GM23338 (cell line): ENCODE measurements around the gene ZNF429. TPM values are rescaled to one million over a fixed set of nuclear protein-coding genes. Genes with fewer than 3 reads are reported as not detected.

ENCODE experiments used
- ATAC-seq: fragments of 200-7000 bp; cut with Tn5 transposase; 3 replicates; pipeline ENCODE4 v1.9.1; 2020
- DNase-seq: peaks from one replicate; pipeline ENCODE4 v3.0.0-alpha.2; 2015; ENCODE audit warnings: low spot score
- H2AFZ ChIP-seq: fragments of 200-600 bp; sonication (generic); 2 replicates; pipeline ENCODE4 v1.8.0; 2016; ENCODE audit warnings: antibody characterized with exemption, mild to moderate bottlenecking, moderate library complexity
- H3F3A ChIP-seq: fragments of 200-600 bp; sonication (generic); replicated peaks from 2 replicates; pipeline ENCODE4 v1.8.0; 2017; ENCODE audit warnings: antibody characterized with exemption, mixed run types, low read depth
- H3K27ac ChIP-seq: fragments of 200-600 bp; sonication (generic); 2 replicates; pipeline ENCODE4 v1.6.1; 2016; ENCODE audit warnings: low read depth
- H3K27me3 ChIP-seq: fragments of 200-600 bp; sonication (generic); 2 replicates; pipeline ENCODE4 v1.8.0; 2016; ENCODE audit warnings: mild to moderate bottlenecking, mixed run types, moderate library complexity; ENCODE audit not compliant: insufficient read depth
- H3K36me3 ChIP-seq: fragments of 200-600 bp; sonication (generic); 2 replicates; pipeline ENCODE4 v1.8.0; 2016; ENCODE audit warnings: mild to moderate bottlenecking; ENCODE audit not compliant: insufficient read depth
- H3K4me1 ChIP-seq: fragments of 200-600 bp; sonication (generic); 2 replicates; pipeline ENCODE4 v1.8.0; 2016; ENCODE audit warnings: mild to moderate bottlenecking, moderate library complexity; ENCODE audit not compliant: insufficient read depth
- H3K4me2 ChIP-seq: fragments of 200-600 bp; sonication (generic); 2 replicates; pipeline ENCODE4 v1.7.1; 2017; ENCODE audit warnings: mixed run types
- H3K4me3 ChIP-seq: fragments of 200-600 bp; sonication (generic); 2 replicates; pipeline ENCODE4 v1.6.1; 2016; ENCODE audit warnings: mixed run types
- H3K79me2 ChIP-seq: fragments of 200-600 bp; sonication (generic); replicated peaks from 2 replicates; pipeline ENCODE4 v1.8.0; 2017; ENCODE audit warnings: mild to moderate bottlenecking; ENCODE audit not compliant: insufficient read depth
- H3K9me2 ChIP-seq: fragments of 200-600 bp; sonication (generic); 2 replicates; pipeline ENCODE4 v1.8.0; 2017; ENCODE audit not compliant: insufficient read depth
- H4K20me1 ChIP-seq: fragments of 200-600 bp; sonication (generic); replicated peaks from 2 replicates; pipeline ENCODE4 v1.8.0; 2017; ENCODE audit warnings: mild to moderate bottlenecking; ENCODE audit not compliant: insufficient read depth
- H3K27ac Mint-ChIP-seq: 2 replicates; pipeline ENCODE4 v1.8.0; 2020; ENCODE audit warnings: inconsistent platforms, mild to moderate bottlenecking, moderate library complexity, mixed read lengths
- H3K27me3 Mint-ChIP-seq: 3 replicates; pipeline ENCODE4 v1.8.0; 2022; ENCODE audit warnings: low read depth, mild to moderate bottlenecking, moderate library complexity, mixed read lengths, inconsistent platforms; ENCODE audit not compliant: insufficient read depth, poor library complexity
- H3K36me3 Mint-ChIP-seq: 3 replicates; pipeline ENCODE4 v1.8.0; 2021; ENCODE audit warnings: low read depth, mild to moderate bottlenecking, inconsistent platforms, moderate library complexity, mixed read lengths
- H3K4me1 Mint-ChIP-seq: 3 replicates; pipeline ENCODE4 v1.8.0; 2020; ENCODE audit warnings: mild to moderate bottlenecking, inconsistent platforms, mixed read lengths
- H3K4me3 Mint-ChIP-seq: 3 replicates; pipeline ENCODE4 v1.8.0; 2021; ENCODE audit warnings: moderate library complexity, mild to moderate bottlenecking, inconsistent platforms, mixed read lengths
- H3K9me3 Mint-ChIP-seq: 3 replicates; pipeline ENCODE4 v1.8.0; 2020; ENCODE audit warnings: moderate library complexity, mild to moderate bottlenecking, inconsistent platforms, mixed read lengths
- POLR2AphosphoS5 ChIP-seq: IDR thresholded peaks from 2 replicates; pipeline ENCODE4 v1.6.1; 2016; ENCODE audit warnings: antibody characterized with exemption, low read depth
- STAT1 ChIP-seq: IDR thresholded peaks from one replicate; pipeline ENCODE4 v1.6.1; 2016; ENCODE audit warnings: antibody characterized with exemption; ENCODE audit not compliant: unreplicated experiment
- ZNF462 ChIP-seq: fragments of 250-450 bp; sonication (Bioruptor Pico); IDR thresholded peaks from 2 replicates; pipeline ENCODE4 v1.5.0; 2020; ENCODE audit warnings: mild to moderate bottlenecking, moderate library complexity
- polyA plus RNA-seq: library from polyadenylated mRNA; unstranded; fragments of >200 nt; fragmentation: Nextera tagmentation; extraction: Ambion mirVana; gene quantifications from 2 replicates; pipeline ENCODE4 v1.2.1, GENCODE V29; 2016
- total RNA-seq: library from RNA; depleted of rRNA; stranded (reverse); fragments of >200 nt; shearing (Covaris generic); gene quantifications from 2 replicates; pipeline ENCODE4 v1.2.3, GENCODE V29; 2014
- TF ChIP-seq, protein P1 (sequence below): IDR thresholded peaks from 2 replicates; pipeline ENCODE4 v1.6.1; 2016; ENCODE audit warnings: antibody characterized with exemption

ZNF429 gene
- total and polyA plus RNA-seq, 2 experiments from 2014 or later: 13.4 to 18.9 TPM

GRCh38 chr19:21602082-21602658, 96.8 kb downstream of the ZNF429 start:
- Histone ChIP-seq H3F3A (no peaks in the 10 kb centered on the region; the same call in 1 of the 2 replicates), H3K4me3 (no peak overlapping the region)
- H3K9me3 Mint-ChIP-seq: peaks cover 5% of the 10 kb centered on the region

More at GRCh38 chr19:21602082-21602658, 96.8 kb downstream of the ZNF429 start:
- Mint-ChIP-seq H3K27ac (no peak overlapping the region), H3K4me1 (peaks cover 53% of the 10 kb centered on the region), H3K4me3 (no peak overlapping the region), H3K27me3 (peaks cover 14% of the 10 kb centered on the region), H3K36me3 (peaks cover 3% of the 10 kb centered on the region)
- ATAC-seq (no peak), DNase-seq (no peak)
- peaks cover 22% of the 10 kb centered on the region for H3K27me3 ChIP-seq
- TF ChIP-seq, protein P1, sequence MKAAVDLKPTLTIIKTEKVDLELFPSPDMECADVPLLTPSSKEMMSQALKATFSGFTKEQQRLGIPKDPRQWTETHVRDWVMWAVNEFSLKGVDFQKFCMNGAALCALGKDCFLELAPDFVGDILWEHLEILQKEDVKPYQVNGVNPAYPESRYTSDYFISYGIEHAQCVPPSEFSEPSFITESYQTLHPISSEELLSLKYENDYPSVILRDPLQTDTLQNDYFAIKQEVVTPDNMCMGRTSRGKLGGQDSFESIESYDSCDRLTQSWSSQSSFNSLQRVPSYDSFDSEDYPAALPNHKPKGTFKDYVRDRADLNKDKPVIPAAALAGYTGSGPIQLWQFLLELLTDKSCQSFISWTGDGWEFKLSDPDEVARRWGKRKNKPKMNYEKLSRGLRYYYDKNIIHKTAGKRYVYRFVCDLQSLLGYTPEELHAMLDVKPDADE: no peak
- TF ChIP-seq ZNF462: no peak
- no peak for TF ChIP-seq POLR2AphosphoS5
- TF ChIP-seq STAT1: no peak
- no peaks in the 10 kb centered on the region for H4K20me1 ChIP-seq
- no peaks in the 10 kb centered on the region for H3K36me3 ChIP-seq
- H3K79me2 ChIP-seq: no peaks in the 10 kb centered on the region
- H2AFZ ChIP-seq: no peak overlapping the region
- no peak overlapping the region for H3K27ac ChIP-seq
- H3K9me2 ChIP-seq: no peaks in the 10 kb centered on the region
- H3K4me1 ChIP-seq: peaks cover 49% of the 10 kb centered on the region
- H3K4me2 ChIP-seq: 0 out of 2 replicates have a peak overlapping the region, but pooled peaks have one; percentile 66
